GM06990 (cell line): ENCODE data around the gene GRIK4.

ENCODE experiments used
- DNase-seq: peaks from one replicate; pipeline ENCODE4 v3.0.0-alpha.2; 2011; ENCODE audit not compliant: insufficient read length; ENCODE audit errors: extremely low read depth
- H3K27me3 ChIP-seq: replicated peaks from 2 replicates; pipeline ENCODE4 v1.6.0; 2011; ENCODE audit warnings: low read length; ENCODE audit not compliant: control insufficient read depth, insufficient read depth
- H3K36me3 ChIP-seq: 2 replicates; pipeline ENCODE4 v1.5.1; 2011; ENCODE audit warnings: low read length; ENCODE audit not compliant: control insufficient read depth, insufficient read depth
- H3K4me3 ChIP-seq: replicated peaks from 2 replicates; pipeline ENCODE4 v1.5.1; 2011; ENCODE audit warnings: low read depth, mild to moderate bottlenecking, control low read depth, low read length
- TF ChIP-seq, protein P1 (sequence below): IDR thresholded peaks from 2 replicates; pipeline ENCODE4 v1.5.1; 2011; ENCODE audit warnings: low read length, control low read depth, mild to moderate bottlenecking, inconsistent platforms; ENCODE audit not compliant: insufficient read depth, poor library complexity, severe bottlenecking

The GRIK4 gene

DNA sequence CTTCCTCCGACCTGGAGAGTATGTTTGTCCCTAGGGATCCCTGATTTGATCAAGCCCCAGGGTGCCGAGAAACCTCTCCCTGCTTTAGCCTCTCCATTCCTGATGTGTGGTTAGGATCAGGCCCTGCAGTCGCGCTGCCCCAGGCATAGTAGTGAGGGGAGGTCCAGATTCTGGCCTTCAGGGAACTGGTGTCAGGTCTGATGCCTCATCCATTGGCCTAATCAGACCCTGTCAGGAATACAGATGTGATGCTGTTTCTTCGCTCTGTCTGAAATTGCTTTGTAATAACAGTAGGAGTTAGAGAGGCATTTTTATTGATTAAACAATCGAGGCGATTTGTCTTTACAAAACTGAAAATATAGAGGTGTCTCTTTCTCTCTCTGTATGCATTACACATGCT is 75.2 kb downstream of the GRIK4 start:
- no peak for DNase-seq
- TF ChIP-seq, protein P1, sequence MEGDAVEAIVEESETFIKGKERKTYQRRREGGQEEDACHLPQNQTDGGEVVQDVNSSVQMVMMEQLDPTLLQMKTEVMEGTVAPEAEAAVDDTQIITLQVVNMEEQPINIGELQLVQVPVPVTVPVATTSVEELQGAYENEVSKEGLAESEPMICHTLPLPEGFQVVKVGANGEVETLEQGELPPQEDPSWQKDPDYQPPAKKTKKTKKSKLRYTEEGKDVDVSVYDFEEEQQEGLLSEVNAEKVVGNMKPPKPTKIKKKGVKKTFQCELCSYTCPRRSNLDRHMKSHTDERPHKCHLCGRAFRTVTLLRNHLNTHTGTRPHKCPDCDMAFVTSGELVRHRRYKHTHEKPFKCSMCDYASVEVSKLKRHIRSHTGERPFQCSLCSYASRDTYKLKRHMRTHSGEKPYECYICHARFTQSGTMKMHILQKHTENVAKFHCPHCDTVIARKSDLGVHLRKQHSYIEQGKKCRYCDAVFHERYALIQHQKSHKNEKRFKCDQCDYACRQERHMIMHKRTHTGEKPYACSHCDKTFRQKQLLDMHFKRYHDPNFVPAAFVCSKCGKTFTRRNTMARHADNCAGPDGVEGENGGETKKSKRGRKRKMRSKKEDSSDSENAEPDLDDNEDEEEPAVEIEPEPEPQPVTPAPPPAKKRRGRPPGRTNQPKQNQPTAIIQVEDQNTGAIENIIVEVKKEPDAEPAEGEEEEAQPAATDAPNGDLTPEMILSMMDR, result no peak
- no peak overlapping the region for H3K4me3 ChIP-seq
- no peaks in the 10 kb centered on the region; the same call in 1 of the 2 replicates for H3K27me3 ChIP-seq
- no peaks in the 10 kb centered on the region for H3K36me3 ChIP-seq

DNA sequence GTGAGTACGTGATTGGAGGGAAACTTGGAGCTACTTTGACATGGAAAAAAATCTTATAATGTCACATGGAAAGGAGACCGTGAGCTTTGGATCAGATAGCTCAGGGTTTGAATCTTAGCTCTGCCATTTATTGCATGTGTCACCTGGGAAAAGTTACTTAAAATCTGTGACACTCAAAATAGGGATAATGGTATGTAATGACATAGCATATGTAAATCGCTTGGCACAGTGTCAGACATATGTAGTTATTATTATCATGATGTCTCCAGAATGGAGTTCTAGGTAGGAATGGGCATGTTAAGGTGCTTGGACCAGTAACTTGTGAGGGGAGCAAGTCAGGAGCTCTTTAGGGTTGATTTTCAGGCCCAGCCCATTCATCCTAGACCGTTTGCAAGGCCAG is 75.8 kb downstream of the GRIK4 start:
- TF ChIP-seq, protein P1, result no peak
- Histone ChIP-seq H3K4me3 (no peak overlapping the region), H3K27me3 (no peaks in the 10 kb centered on the region; the same call in 1 of the 2 replicates), H3K36me3 (no peaks in the 10 kb centered on the region)
- DNase-seq, result no peak

DNA sequence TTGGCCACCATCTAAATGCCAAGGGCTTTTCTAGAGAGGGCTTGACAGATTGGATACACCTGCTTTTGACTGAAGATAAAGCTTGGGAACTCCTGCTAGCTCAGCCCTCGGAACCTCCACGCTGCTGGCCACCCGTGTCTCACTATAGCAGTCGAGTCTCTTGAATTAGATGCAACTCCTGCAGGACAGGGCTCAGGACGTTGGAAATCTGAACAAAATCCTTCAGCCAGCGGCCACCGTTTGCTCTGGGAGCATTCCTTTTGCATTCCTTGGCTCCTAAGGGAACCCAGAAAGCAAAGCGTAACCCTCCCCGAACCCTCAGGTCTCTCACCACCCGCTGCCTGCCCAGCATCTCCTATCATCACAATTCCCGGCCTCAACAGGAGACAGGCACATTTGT is 77.8 kb downstream of the GRIK4 start:
- H3K4me3 ChIP-seq, result no peak overlapping the region
- H3K27me3 ChIP-seq, result no peaks in the 10 kb centered on the region; the same call in 1 of the 2 replicates
- H3K36me3 ChIP-seq, result no peaks in the 10 kb centered on the region
- DNase-seq, result no peak
- TF ChIP-seq, protein P1, result no peak

DNA sequence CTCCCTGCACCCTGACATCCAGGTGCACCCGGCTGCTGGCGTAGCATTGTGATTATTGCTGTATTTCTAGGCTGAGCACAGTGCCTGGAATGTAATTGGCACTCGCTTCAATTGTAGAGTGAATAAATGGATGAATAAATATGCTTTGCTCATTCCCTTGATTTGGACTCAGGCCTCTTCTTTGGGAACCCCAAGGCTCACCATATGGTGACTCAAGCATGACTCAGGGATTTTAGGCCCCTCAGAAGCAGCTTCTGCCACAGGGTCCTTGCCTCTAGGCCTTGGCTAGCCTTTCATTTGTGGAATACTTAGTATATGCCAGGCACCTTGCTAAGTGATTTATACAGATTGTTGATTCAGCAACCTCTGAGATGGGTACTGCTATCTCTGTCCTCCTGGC is 78.9 kb downstream of the GRIK4 start:
- no peaks in the 10 kb centered on the region; the same call in 1 of the 2 replicates for H3K27me3 ChIP-seq
- no peak for DNase-seq
- H3K36me3 ChIP-seq, result no peaks in the 10 kb centered on the region
- no peak overlapping the region for H3K4me3 ChIP-seq
- TF ChIP-seq, protein P1, result no peak

DNA sequence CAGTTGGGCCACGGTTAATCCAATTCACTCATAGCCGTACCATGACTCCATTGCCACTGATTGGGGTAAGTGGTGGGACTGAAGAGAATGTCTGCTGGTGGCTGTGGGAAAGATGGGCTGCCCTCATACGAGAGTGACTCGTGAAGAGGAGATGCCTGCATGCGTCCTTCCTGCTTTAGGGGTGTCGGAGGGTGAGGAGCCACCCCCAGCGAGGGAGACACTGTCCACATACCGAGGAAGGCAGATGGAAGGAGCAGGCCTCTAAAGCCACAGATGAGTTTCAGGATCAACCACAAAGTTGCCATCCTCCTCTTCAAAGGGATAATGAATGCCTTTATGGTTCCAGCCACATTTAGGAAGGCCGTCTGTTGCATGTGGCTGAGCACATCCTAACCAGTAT is 83.2 kb downstream of the GRIK4 start:
- no peak for DNase-seq
- Histone ChIP-seq H3K36me3 (no peaks in the 10 kb centered on the region), H3K27me3 (no peaks in the 10 kb centered on the region; the same call in 1 of the 2 replicates), H3K4me3 (no peak overlapping the region)
- TF ChIP-seq, protein P1, result no peak

DNA sequence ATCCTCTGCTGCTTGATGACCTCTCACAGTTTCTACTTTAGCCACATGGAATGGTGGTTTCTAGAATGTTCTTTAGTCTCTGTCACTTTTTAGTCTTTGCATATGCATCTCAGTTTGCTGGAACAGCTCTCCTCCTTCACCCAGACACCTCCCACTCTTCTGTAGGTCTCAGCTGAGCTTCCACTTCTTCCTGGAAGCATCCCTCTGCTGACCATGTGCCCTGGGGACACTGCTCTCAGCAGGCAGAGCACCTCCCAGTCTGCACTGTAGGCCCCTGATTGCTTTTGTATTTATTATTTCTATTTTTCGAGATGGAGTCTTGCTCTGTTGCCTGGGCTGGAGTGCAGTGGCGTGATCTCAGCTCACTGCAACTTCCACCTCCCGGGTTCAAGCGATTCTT is 84.0 kb downstream of the GRIK4 start:
- Histone ChIP-seq H3K4me3 (no peak overlapping the region), H3K36me3 (no peaks in the 10 kb centered on the region), H3K27me3 (no peaks in the 10 kb centered on the region; the same call in 1 of the 2 replicates)
- DNase-seq, result no peak
- TF ChIP-seq, protein P1, result no peak
